Calu3 (cell line): ENCODE data around the gene COL26A1. TPM values are rescaled to one million over a fixed set of nuclear protein-coding genes. Genes with fewer than 3 reads are reported as not detected.

Experiments used
- BruUV-seq: library from RNA; stranded (reverse); fragments of 400-500 nt; replicated peaks from 2 replicates; lab custom pipeline; 2021; lab: Mats Ljungman, UMichigan
- CTCF ChIA-PET: fragments of 300-600 bp; sonication (Branson Sonifier 250); formaldehyde crosslinking; loops from one replicate; lab custom pipeline; 2022; ENCODE audit warnings: antibody characterized with exemption; lab: Charles Lee
- DNase-seq: peaks from one replicate; pipeline ENCODE4 v3.0.0; 2022
- H3K27ac Mint-ChIP-seq: one replicate; pipeline ENCODE4 v1.8.0; 2022; ENCODE audit warnings: mixed read lengths; ENCODE audit not compliant: unreplicated experiment
- H3K27me3 Mint-ChIP-seq: one replicate; pipeline ENCODE4 v1.8.0; 2022; ENCODE audit warnings: mixed read lengths; ENCODE audit not compliant: unreplicated experiment
- H3K36me3 Mint-ChIP-seq: one replicate; pipeline ENCODE4 v1.8.0; 2022; ENCODE audit warnings: mild to moderate bottlenecking, moderate library complexity, mixed read lengths; ENCODE audit not compliant: insufficient read depth, unreplicated experiment
- H3K4me1 Mint-ChIP-seq: one replicate; pipeline ENCODE4 v1.8.0; 2022; ENCODE audit warnings: mild to moderate bottlenecking, low read depth, mixed read lengths; ENCODE audit not compliant: unreplicated experiment
- H3K4me3 Mint-ChIP-seq: one replicate; pipeline ENCODE4 v1.8.0; 2022; ENCODE audit warnings: mild to moderate bottlenecking, low read depth, moderate library complexity, mixed read lengths; ENCODE audit not compliant: unreplicated experiment
- H3K9me3 Mint-ChIP-seq: one replicate; pipeline ENCODE4 v1.8.0; 2022; ENCODE audit warnings: low read depth, mixed read lengths; ENCODE audit not compliant: unreplicated experiment
- intact Hi-C: fragments of 100-400 bp; cut with micrococcal nuclease; formaldehyde crosslinking; loops from one replicate; pipeline ENCODE4 v1.10.0; 2022; ENCODE audit not compliant: unreplicated experiment
- total RNA-seq: library from RNA; stranded (reverse); gene quantifications from 2 replicates; pipeline ENCODE4 v1.2.3, GENCODE V29; 2022
- TF ChIP-seq, protein P1 (sequence below): fragments of 200-600 bp; IDR thresholded peaks from one replicate; pipeline ENCODE4 v1.8.0; 2022; ENCODE audit warnings: antibody characterized with exemption; ENCODE audit not compliant: unreplicated experiment

COL26A1 gene
- total RNA-seq, 1 experiment from 2014 or later: not detected

DNA sequence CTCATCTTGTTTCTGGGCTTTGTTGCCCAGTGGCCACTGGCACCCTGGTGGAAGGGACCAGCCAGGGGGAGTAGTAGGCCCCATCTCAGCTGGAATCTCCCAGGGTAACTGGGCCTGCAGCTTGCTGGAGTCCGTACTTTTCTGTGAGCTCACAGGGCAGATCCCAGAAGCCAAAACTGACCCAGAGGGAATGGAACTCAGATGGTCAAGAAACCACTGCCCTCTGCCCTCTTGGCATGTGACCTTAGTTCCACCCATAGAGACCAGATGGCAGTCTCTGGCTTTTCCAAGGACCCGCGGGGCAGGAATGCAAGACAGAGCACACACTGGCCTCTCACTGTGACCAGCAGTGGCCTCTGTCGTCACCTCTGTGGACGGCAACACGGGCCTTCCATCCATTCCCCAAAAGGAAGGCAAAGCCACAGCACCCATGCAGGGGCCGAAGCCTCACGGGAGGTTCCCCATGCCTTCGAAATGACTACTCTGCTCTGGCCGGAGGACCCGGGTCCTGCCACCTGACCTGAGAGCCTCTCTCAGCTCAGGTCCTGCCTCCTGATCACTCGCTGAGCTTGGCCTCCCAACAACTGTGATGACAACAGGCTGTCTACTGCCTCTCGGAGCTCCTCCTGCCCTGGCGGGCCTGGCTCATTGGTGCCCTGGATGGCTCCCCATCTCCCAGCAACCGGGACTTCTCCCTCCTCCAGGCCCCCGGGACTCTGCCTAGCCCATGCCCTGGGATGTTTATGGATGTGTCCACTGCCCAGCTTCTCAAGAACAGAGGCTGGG lies 236.5 kb downstream of the COL26A1 start:
- no peak for DNase-seq
- BruUV-seq: no TSS peak
- no peaks in the 10 kb centered on the region for H3K27me3 Mint-ChIP-seq
- TF ChIP-seq, protein P1, sequence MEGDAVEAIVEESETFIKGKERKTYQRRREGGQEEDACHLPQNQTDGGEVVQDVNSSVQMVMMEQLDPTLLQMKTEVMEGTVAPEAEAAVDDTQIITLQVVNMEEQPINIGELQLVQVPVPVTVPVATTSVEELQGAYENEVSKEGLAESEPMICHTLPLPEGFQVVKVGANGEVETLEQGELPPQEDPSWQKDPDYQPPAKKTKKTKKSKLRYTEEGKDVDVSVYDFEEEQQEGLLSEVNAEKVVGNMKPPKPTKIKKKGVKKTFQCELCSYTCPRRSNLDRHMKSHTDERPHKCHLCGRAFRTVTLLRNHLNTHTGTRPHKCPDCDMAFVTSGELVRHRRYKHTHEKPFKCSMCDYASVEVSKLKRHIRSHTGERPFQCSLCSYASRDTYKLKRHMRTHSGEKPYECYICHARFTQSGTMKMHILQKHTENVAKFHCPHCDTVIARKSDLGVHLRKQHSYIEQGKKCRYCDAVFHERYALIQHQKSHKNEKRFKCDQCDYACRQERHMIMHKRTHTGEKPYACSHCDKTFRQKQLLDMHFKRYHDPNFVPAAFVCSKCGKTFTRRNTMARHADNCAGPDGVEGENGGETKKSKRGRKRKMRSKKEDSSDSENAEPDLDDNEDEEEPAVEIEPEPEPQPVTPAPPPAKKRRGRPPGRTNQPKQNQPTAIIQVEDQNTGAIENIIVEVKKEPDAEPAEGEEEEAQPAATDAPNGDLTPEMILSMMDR: no peak
- H3K36me3 Mint-ChIP-seq: no peaks in the 10 kb centered on the region
- H3K27ac Mint-ChIP-seq: no peak overlapping the region
- peaks cover 11% of the 10 kb centered on the region for H3K4me1 Mint-ChIP-seq
- intact Hi-C loops: loop anchor here (10.0 kb wide), 1 partner anchor 216 kb away; the partner anchor contains the start of gene CUX1
- H3K4me3 Mint-ChIP-seq: no peak overlapping the region
- no peaks in the 10 kb centered on the region for H3K9me3 Mint-ChIP-seq
- CTCF ChIA-PET: interaction anchor here (0.6 to 1.0 kb wide), 2 partner anchors 10 to 182 kb away, joined by 3 read pairs; no protein-coding TSS in a partner anchor

DNA sequence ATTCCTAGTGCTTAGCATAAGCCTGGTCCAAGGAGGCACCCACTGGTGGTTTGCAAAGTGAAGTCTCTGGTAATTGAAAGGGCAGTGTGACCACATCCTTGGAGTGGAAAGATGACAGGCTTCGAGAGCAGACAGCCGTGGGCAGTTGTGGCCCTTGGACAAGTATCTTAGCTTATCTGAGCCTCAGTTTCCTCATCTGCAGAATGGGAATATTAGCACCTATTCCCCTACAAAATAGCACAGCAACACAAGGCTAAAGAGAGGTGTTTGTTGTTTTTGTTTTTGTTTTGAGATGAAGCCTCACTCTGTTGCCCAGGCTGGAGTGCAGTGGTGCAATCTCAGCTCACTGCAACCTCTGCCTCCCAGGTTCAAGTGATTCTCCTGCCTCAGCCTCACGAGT lies 237.1 kb downstream of the COL26A1 start:
- BruUV-seq: no TSS peak
- CTCF ChIA-PET: interaction anchor here (0.6 kb wide), 1 partner anchor 183 kb away, joined by 3 read pairs; no protein-coding TSS in a partner anchor
- Mint-ChIP-seq H3K36me3 (no peaks in the 10 kb centered on the region), H3K4me1 (peaks cover 11% of the 10 kb centered on the region), H3K27ac (no peak overlapping the region), H3K4me3 (no peak overlapping the region), H3K9me3 (no peaks in the 10 kb centered on the region), H3K27me3 (no peaks in the 10 kb centered on the region)
- intact Hi-C loops: loop anchor here (10.0 kb wide), 3 partner anchors 85 to 635 kb away; partner anchors contain the start of gene CUX1
- TF ChIP-seq, protein P1: no peak
- no peak for DNase-seq

DNA sequence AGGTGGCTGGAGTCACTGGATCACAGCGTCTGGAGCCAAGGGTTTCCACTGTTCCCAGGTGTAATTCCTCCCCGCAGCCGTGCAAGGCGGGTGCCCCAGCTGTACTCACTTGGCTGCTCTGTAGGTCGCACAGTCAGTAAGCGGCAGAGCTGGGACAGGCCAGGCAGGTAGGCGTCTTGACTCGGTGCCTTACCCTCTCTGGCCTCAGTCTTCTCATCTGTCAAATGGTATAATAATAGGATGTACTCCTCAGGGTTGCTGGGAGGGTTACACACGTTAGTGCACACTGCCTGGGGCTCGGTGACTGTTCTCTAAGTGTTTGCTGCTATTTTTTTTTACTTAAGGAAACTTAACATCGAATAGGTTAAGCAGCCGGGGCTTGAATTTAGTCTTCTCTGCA lies 239.4 kb downstream of the COL26A1 start:
- no peak for DNase-seq
- intact Hi-C loops: loop anchor here (10.0 kb wide), 2 partner anchors 83 to 633 kb away; no protein-coding TSS in a partner anchor
- CTCF ChIA-PET: interaction anchor here (1.2 to 2.3 kb wide), 5 partner anchors 59 to 212 kb away, joined by 3 to 11 read pairs (median 4); no protein-coding TSS in a partner anchor
- H3K9me3 Mint-ChIP-seq: no peaks in the 10 kb centered on the region
- H3K27ac Mint-ChIP-seq: no peak overlapping the region
- H3K4me1 Mint-ChIP-seq: peaks cover 11% of the 10 kb centered on the region
- no peaks in the 10 kb centered on the region for H3K27me3 Mint-ChIP-seq
- no TSS peak for BruUV-seq
- TF ChIP-seq, protein P1: no peak
- no peaks in the 10 kb centered on the region for H3K36me3 Mint-ChIP-seq
- H3K4me3 Mint-ChIP-seq: no peak overlapping the region

DNA sequence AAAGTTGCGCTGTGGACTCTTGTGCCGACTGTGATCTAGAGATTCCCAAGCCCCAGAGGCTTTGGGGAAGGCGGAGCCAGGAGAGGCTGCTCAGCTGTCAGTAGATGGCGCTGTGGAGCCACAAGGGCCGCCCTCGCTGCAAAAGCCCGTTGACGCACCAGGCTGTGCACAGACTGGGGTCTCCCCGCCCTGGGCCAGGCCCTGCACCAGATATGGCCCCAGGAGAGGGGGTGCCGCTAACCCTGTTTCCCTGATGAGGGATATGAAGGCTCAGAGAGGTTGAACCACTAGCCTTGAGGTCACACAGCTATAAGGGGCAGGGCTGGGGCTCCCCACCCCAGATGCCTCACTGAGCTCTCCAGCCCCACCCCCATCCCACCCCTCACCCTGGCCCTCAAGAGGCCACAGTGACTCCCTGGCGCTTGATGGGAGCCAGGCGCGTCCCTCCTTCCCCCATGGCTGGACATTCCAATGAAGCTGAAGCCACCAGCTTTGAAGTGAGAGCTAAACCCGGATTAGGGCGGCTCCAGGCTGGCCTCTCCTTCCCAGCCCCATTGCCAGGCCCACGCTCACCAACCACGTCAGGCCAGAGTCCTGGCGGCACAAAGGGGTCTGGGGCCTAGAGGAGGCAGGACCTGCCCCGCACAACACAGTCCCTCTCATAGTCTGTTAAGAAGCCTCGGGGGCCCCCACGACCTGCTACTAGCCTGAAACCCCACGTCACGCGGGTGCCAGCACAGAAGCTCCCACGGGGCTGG lies 240.0 kb downstream of the COL26A1 start:
- TF ChIP-seq, protein P1: peak; percentile 57
- H3K9me3 Mint-ChIP-seq: no peaks in the 10 kb centered on the region
- intact Hi-C loops: loop anchor here (10.0 kb wide), 2 partner anchors 82 to 632 kb away; no protein-coding TSS in a partner anchor
- DNase-seq: peak; percentile 82
- no TSS peak for BruUV-seq
- H3K4me1 Mint-ChIP-seq: peaks cover 11% of the 10 kb centered on the region
- no peak overlapping the region for H3K27ac Mint-ChIP-seq
- H3K36me3 Mint-ChIP-seq: no peaks in the 10 kb centered on the region
- CTCF ChIA-PET: interaction anchor here (0.6 to 2.3 kb wide), 7 partner anchors 60 to 495 kb away, joined by 3 to 11 read pairs (median 4); no protein-coding TSS in a partner anchor
- no peaks in the 10 kb centered on the region for H3K27me3 Mint-ChIP-seq
- no peak overlapping the region for H3K4me3 Mint-ChIP-seq
